Transverse colon (tissue), 4 donors: ENCODE measurements around the gene CABP7. TPM values are rescaled to one million over a fixed set of nuclear protein-coding genes. Genes with fewer than 3 reads are reported as not detected.

ENCODE experiments used
- DNase-seq: peaks from one replicate; pipeline ENCODE4 v3.0.0-alpha.2; 2019
- H3K27ac ChIP-seq, 4 donors: fragments of 200-600 bp; sonication (generic); 2 replicates each; pipeline ENCODE4 v1.5.1; 2016 to 2018; ENCODE audit warnings: inconsistent platforms in 4 of 4
- H3K27me3 ChIP-seq: fragments of 200-600 bp; sonication (generic); 2 replicates; pipeline ENCODE4 v1.5.1; 2017; ENCODE audit warnings: inconsistent platforms
- H3K36me3 ChIP-seq, 4 donors: fragments of 200-600 bp; sonication (generic); 2 replicates each; pipeline ENCODE4 v1.5.1; 2017 to 2019; ENCODE audit warnings: inconsistent platforms in 4 of 4
- H3K4me1 ChIP-seq, 4 donors: fragments of 200-600 bp; sonication (generic); 2 replicates each; pipeline ENCODE4 v1.5.1; 2017 to 2020; ENCODE audit warnings: inconsistent platforms in 4 of 4
- H3K4me3 ChIP-seq, 4 donors: fragments of 200-600 bp; sonication (generic); 1 replicate in 1 of 4; 2 replicates in 3 of 4; pipeline versions ENCODE4 v1.5.1 to v1.6.1; 2017 to 2019; ENCODE audit warnings: inconsistent platforms in 4 of 4
- H3K9me3 ChIP-seq, 2 donors: fragments of 200-600 bp; sonication (generic); 2 replicates each; pipeline ENCODE4 v1.5.1; 2017 to 2019; ENCODE audit warnings: inconsistent platforms in 2 of 2
- EP300 ChIP-seq: sonication (generic); formaldehyde crosslinking; IDR thresholded peaks from one replicate; pipeline ENCODE4 v1.6.1; 2017; ENCODE audit warnings: antibody characterized with exemption, low read depth
- POLR2A ChIP-seq: fragments of 450-650 bp; IDR thresholded peaks from one replicate; pipeline ENCODE4 v1.6.1; 2016; ENCODE audit warnings: antibody characterized with exemption, mild to moderate bottlenecking, moderate library complexity
- POLR2AphosphoS5 ChIP-seq, 3 donors: sonication (generic); formaldehyde crosslinking; IDR thresholded peaks; one replicate each; pipeline ENCODE4 v1.6.1; 2016; ENCODE audit warnings: antibody characterized with exemption in 3 of 3
- WGBS, 2 donors: methylation state at CpG; one replicate each; pipeline ENCODE4 v1.1.5; 2018; ENCODE audit warnings: low coverage in 1 of 2; 5-methylcytosine and 5-hydroxymethylcytosine counted together
- in situ Hi-C, 4 donors: fragments of 200-750 bp; cut with MboI; loops; one replicate each; pipeline versions ENCODE4 v1.15.0 to v1.15.1; 2017; ENCODE audit warnings: low sequenced_read_pairs in 3 of 4, low pct_ligation_motif_present in 1 of 4, low pct_unique_long_range_greater_than_20kb in 1 of 4
- intact Hi-C: fragments of 100-400 bp; cut with DNase I; formaldehyde crosslinking; loops from one replicate; pipeline ENCODE4 v1.15.1; 2023; ENCODE audit warnings: low total_unique reads
- total RNA-seq, 4 donors: library from RNA; depleted of rRNA; stranded (reverse); fragments of >200 nt; gene quantifications; one replicate each; pipeline ENCODE4 v1.1.0, GENCODE V29; 2016
- TF ChIP-seq, protein P1 (sequence below), 5 experiments: fragments of 200-600 bp in 3 of 5; fragments of 450-650 bp in 2 of 5; sonication (generic) in 3 of 5; IDR thresholded peaks; 1 replicate in 2 of 5; 2 replicates in 3 of 5; pipeline ENCODE4 v1.5.1; 2016 to 2017; ENCODE audit warnings: antibody characterized with exemption in 5 of 5, inconsistent platforms in 3 of 5, mild to moderate bottlenecking in 2 of 5, moderate library complexity in 1 of 5

The CABP7 gene
- total RNA-seq, 4 donors from 2014 or later = not detected

DNA sequence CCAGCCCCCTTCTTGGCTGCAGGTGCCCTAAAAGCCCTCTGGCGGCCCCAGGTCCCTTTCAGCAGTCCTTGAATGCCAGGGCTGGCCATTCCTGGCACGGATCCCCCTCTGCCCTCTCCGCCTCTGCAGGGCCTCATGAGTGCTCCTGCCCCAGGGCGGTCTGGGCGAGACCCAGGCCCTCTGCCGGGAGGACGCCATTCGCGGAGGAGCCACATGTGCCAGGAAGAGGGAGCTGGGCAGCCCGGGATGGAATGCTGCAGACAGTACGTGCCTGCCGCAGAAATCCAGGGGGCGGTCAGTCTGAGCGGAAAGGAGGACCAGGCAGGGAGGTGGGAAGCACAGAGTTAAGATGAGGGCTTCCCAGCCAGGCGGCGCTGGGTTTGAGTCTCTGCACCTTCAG is 2.8 kb downstream of the CABP7 start:
- Histone ChIP-seq H3K4me3 (no peak overlapping the region), H3K4me1 (peaks cover 0 to 10% (median 5%) of the 10 kb centered on the region in 4 donors), H3K36me3 (no peaks in the 10 kb centered on the region), H3K9me3 (no peaks in the 10 kb centered on the region), H3K27me3 (peaks cover 49% of the 10 kb centered on the region), H3K27ac (no peak overlapping the region)
- intact Hi-C loops = no loop called here
- WGBS, 2 donors = 87% methylated on average over 12 of the region's 16 CpGs; no CpG with 5 or more reads in 1 of the 2 donors
- DNase-seq = no peak
- TF ChIP-seq EP300 (no peak), POLR2AphosphoS5 (IDR thresholded peaks at IDR 0.05) (no peak), POLR2A (no peak)
- TF ChIP-seq, protein P1, sequence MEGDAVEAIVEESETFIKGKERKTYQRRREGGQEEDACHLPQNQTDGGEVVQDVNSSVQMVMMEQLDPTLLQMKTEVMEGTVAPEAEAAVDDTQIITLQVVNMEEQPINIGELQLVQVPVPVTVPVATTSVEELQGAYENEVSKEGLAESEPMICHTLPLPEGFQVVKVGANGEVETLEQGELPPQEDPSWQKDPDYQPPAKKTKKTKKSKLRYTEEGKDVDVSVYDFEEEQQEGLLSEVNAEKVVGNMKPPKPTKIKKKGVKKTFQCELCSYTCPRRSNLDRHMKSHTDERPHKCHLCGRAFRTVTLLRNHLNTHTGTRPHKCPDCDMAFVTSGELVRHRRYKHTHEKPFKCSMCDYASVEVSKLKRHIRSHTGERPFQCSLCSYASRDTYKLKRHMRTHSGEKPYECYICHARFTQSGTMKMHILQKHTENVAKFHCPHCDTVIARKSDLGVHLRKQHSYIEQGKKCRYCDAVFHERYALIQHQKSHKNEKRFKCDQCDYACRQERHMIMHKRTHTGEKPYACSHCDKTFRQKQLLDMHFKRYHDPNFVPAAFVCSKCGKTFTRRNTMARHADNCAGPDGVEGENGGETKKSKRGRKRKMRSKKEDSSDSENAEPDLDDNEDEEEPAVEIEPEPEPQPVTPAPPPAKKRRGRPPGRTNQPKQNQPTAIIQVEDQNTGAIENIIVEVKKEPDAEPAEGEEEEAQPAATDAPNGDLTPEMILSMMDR (IDR thresholded peaks at IDR 0.05) = no peak
- in situ Hi-C loops = no loop called here

DNA sequence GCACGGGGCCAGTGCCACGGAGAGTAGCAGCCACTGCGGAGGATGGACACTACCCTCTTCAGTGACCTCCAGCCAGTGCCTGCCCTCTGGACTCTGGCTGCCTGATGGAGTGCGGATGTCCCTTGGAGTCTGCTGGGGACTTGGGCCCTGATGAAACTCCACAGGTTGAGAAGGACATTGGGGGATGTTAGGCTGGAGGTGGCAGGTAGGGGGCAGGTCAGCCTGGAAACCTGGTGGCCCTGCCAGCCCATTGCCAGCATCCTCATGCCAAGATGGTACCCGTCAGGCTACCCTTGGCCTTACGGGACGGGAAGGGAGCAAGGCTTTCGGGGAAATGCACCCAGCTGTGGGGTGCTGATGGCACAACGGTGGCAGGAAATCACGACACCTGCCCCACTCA is 4.0 kb downstream of the CABP7 start:
- H3K27ac ChIP-seq = no peak overlapping the region
- H3K27me3 ChIP-seq = peaks cover 37% of the 10 kb centered on the region
- no peak overlapping the region for H3K4me3 ChIP-seq
- intact Hi-C loops = no loop called here
- H3K9me3 ChIP-seq = no peaks in the 10 kb centered on the region
- in situ Hi-C loops = no loop called here
- DNase-seq = no peak
- H3K4me1 ChIP-seq = peaks cover 0 to 10% (median 5%) of the 10 kb centered on the region in 4 donors
- 91% methylated on average over 10 of the region's 10 CpGs; no CpG with 5 or more reads in 1 of the 2 donors for WGBS, 2 donors
- no peak for TF ChIP-seq POLR2AphosphoS5 (IDR thresholded peaks at IDR 0.05)
- TF ChIP-seq, protein P1 (IDR thresholded peaks at IDR 0.05) = no peak
- TF ChIP-seq POLR2A = no peak
- TF ChIP-seq EP300 = no peak
- no peaks in the 10 kb centered on the region for H3K36me3 ChIP-seq

DNA sequence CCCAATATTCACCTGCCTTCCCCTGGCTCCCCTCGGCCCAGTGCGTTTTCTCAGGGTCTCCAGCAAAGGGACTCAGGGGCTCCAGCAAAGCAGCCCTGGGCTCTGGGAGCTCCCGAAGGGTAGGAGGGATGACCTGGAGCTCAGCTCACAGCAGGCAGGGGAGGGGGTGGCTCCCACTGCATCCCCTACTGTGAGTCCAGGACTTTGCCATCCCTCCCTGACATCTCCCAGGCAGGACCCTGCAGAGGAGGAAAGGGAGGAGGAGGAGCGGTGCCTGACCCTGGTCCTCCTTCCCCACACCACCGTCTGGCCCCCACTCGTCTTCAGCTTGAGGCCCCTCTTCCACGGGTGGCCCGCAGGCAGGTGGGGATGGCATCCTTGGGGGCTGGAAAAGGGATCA is 5.0 kb downstream of the CABP7 start:
- Histone ChIP-seq H3K27me3 (peaks cover 27% of the 10 kb centered on the region), H3K9me3 (no peaks in the 10 kb centered on the region), H3K4me3 (no peak overlapping the region), H3K27ac (no peak overlapping the region), H3K36me3 (no peaks in the 10 kb centered on the region), H3K4me1 (peaks cover 0 to 8% (median 4%) of the 10 kb centered on the region in 4 donors)
- WGBS, 2 donors = 79% methylated on average over 8 of the region's 8 CpGs; no CpG with 5 or more reads in 1 of the 2 donors
- in situ Hi-C loops (no loop called here), intact Hi-C loops (no loop called here)
- no peak for TF ChIP-seq POLR2A
- TF ChIP-seq, protein P1 (IDR thresholded peaks at IDR 0.05) = no peak
- no peak for TF ChIP-seq POLR2AphosphoS5 (IDR thresholded peaks at IDR 0.05)
- no peak for TF ChIP-seq EP300
- no peak for DNase-seq

DNA sequence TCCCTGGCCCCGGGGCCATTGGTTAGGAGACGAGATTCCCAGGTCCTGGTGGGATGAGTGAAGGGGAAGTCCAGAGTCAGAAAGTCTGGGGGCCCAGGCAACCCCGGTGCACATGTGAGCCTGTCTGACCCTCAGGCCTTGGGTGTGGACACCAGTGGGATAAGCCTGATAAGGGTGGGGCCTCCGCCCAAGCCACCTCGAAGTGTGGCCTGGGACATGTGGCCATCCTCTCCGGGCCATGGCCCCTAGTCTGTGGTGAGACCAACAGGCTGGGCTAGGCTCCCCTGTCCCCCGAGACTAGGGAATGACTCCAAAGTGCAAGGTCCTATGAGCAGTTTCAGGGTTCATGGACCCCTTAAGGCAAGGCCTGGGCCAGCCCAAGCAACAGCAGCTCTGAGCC is 6.3 kb downstream of the CABP7 start:
- Histone ChIP-seq H3K36me3 (no peaks in the 10 kb centered on the region), H3K27ac (no peak overlapping the region), H3K4me3 (no peak overlapping the region), H3K4me1 (no peaks in the 10 kb centered on the region), H3K9me3 (no peaks in the 10 kb centered on the region), H3K27me3 (peaks cover 17% of the 10 kb centered on the region)
- no peak for DNase-seq
- TF ChIP-seq POLR2AphosphoS5 (IDR thresholded peaks at IDR 0.05) (no peak), EP300 (no peak), POLR2A (no peak)
- TF ChIP-seq, protein P1 (IDR thresholded peaks at IDR 0.05) = no peak
- intact Hi-C loops = no loop called here
- WGBS, 2 donors = 79% methylated on average over 4 of the region's 7 CpGs; no CpG with 5 or more reads in 1 of the 2 donors
- in situ Hi-C loops = no loop called here
